ENCODE measurements around the gene RPS26.
A peak's percentile ranks its signal among the peaks of the same experiment; 100 is the strongest.
"Not testable (repeated sequence)": the region's sequence is repeated elsewhere in the genome, so short reads cannot be mapped to it uniquely, and the experiment has no call there.

The RPS26 gene

GRCh38 chr12:56061982-56062381, 20.3 kb downstream of the RPS26 start:
- DNase-seq (ENCODE audit: low read depth), result no peak
- H3K4me3 ChIP-seq (ENCODE audit: low read depth, low read length), result no peak overlapping the region
- in situ Hi-C loops (cut with HindIII; ENCODE audit: low sequenced_read_pairs), result no loop called here
- no peak for TF ChIP-seq CTCF (IDR thresholded peaks at IDR 0.05; ENCODE audit: low read depth, low read length, missing control alignments)

- DNase-seq (ENCODE audit: low read depth), result no peak
- in situ Hi-C loops (cut with HindIII; ENCODE audit: low sequenced_read_pairs), result no loop called here
- H3K4me3 ChIP-seq (ENCODE audit: low read depth, low read length), result no peak overlapping the region
- TF ChIP-seq CTCF (IDR thresholded peaks at IDR 0.05; ENCODE audit: low read depth, low read length, missing control alignments), result no peak
Measured at GRCh38 chr12:56062996-56063395, 21.3 kb downstream of the RPS26 start.

- no peak for TF ChIP-seq CTCF (IDR thresholded peaks at IDR 0.05; ENCODE audit: low read depth, low read length, missing control alignments)
Measured at GRCh38 chr12:56071648-56072047, 29.9 kb downstream of the RPS26 start.

GRCh38 chr12:56074396-56074795, 32.7 kb downstream of the RPS26 start:
- H3K4me3 ChIP-seq (ENCODE audit: low read depth, low read length), result no peak overlapping the region
- no peak for DNase-seq (ENCODE audit: low read depth)
- in situ Hi-C loops (cut with HindIII; ENCODE audit: low sequenced_read_pairs), result no loop called here
- TF ChIP-seq CTCF (IDR thresholded peaks at IDR 0.05; ENCODE audit: low read depth, low read length, missing control alignments), result no peak

More at GRCh38 chr12:56071648-56072047, 29.9 kb downstream of the RPS26 start:
- DNase-seq (ENCODE audit: low read depth), result no peak
- no peak overlapping the region for H3K4me3 ChIP-seq (ENCODE audit: low read depth, low read length)
- in situ Hi-C loops (cut with HindIII; ENCODE audit: low sequenced_read_pairs), result no loop called here

GRCh38 chr12:56077966-56078365, 36.2 kb downstream of the RPS26 start:
- DNase-seq (ENCODE audit: low read depth); in situ Hi-C loops (cut with HindIII; ENCODE audit: low sequenced_read_pairs); H3K4me3 ChIP-seq (ENCODE audit: low read depth, low read length): not testable (repeated sequence)

GRCh38 chr12:56078427-56078826, 36.7 kb downstream of the RPS26 start:
- in situ Hi-C loops (cut with HindIII; ENCODE audit: low sequenced_read_pairs), result no loop called here
- DNase-seq (ENCODE audit: low read depth), result no peak
- H3K4me3 ChIP-seq (ENCODE audit: low read depth, low read length), result no peak overlapping the region
- no peak for TF ChIP-seq CTCF (IDR thresholded peaks at IDR 0.05; ENCODE audit: low read depth, low read length, missing control alignments)

- peak overlapping the region; percentile 52 for H3K4me3 ChIP-seq (ENCODE audit: low read depth, low read length)
- in situ Hi-C loops (cut with HindIII; ENCODE audit: low sequenced_read_pairs), result no loop called here
- peak; percentile 49 for DNase-seq (ENCODE audit: low read depth)
- TF ChIP-seq CTCF (IDR thresholded peaks at IDR 0.05; ENCODE audit: low read depth, low read length, missing control alignments), result peak; percentile 86
Measured at GRCh38 chr12:56078931-56079722, 37.4 kb downstream of the RPS26 start.

All from astrocyte of the cerebellum (primary cell).